Measurements from ENCODE around the gene TSPAN2. TPM values are rescaled to one million over a fixed set of nuclear protein-coding genes. Genes with fewer than 3 reads are reported as not detected.

The TSPAN2 gene
- polyA plus RNA-seq, 3 donors = 34.2 to 37.8 (median 34.5) TPM

GRCh38 chr1:115120296-115120695 is 31.0 kb upstream of the TSPAN2 start:
- no peak for DNase-seq (ENCODE audit: extremely low read depth in 1 of 11, low read depth in 9 of 11, low spot score in 4 of 11)

GRCh38 chr1:115118611-115119010 is 29.3 kb upstream of the TSPAN2 start:
- no peak for DNase-seq (ENCODE audit: extremely low read depth in 1 of 11, low read depth in 9 of 11, low spot score in 4 of 11)

DNA sequence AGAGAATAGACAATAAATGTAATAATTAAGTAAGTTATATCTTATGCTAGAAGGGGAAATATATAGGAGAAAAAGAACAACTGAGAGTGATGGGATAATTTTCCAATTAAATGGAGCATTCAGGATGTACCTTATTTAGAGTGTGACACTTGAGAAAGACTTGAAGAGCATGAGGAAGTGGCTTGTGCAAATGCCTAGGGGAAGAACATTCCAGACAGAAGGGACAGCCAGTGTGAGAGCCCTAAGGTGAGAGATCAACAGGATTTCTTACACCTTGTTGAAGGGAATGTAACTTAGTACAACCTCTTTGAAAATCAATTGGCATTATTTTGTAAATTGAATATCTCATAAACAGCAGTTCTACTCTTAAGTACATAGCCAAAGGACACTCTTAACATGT is 28.8 kb upstream of the TSPAN2 start:
- no peak for DNase-seq (ENCODE audit: extremely low read depth in 1 of 11, low read depth in 9 of 11, low spot score in 4 of 11)

DNA sequence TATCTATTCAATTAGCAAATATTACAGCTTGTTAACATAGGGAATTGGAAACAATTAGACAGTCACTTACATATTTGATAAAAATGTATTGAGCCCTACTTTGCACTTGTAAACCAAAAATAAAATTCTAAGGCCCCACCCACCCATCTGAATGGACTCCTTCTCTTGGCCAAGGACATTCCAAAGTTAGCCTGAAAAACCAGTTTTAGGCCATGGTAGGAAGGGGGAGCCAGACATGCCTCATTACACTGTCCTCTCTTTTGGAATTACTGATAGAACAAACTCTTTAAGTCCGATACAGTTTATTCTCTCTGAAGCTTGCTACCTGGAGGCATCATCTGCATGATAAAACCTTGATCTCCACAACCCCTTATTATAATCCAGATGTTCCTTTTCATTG is 28.0 kb upstream of the TSPAN2 start:
- DNase-seq (ENCODE audit: extremely low read depth in 1 of 11, low read depth in 9 of 11, low spot score in 4 of 11) = peak in 2 of 11 donors; percentile 28 to 39

- DNase-seq (ENCODE audit: extremely low read depth in 1 of 11, low read depth in 9 of 11, low spot score in 4 of 11) = peak in 1 of 11 donors; percentile 23
Observed at GRCh38 chr1:115116512-115116911, 27.2 kb upstream of the TSPAN2 start.

- DNase-seq (ENCODE audit: extremely low read depth in 1 of 11, low read depth in 9 of 11, low spot score in 4 of 11) = no peak
Observed at GRCh38 chr1:115115521-115116161, 26.3 kb upstream of the TSPAN2 start.

DNA sequence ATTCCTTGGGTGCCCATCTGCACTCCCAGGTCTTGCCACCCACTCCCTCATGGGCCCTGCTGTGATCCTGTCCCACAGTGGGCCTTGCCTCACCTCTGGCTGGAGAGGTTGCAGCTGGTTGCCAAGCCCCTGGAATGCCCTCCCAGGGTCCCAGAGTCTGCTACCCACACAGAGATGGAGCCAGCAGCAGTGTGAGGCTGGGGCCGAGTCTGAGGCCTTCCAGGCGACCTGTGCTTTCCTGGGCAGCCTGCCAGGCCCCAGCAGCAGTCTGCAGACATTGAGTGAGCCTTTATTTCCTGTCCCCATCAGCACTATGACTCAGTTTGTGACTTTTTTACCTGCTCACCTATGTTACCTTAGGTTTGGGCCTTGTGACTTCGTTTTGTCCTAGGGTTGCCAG is 25.0 kb upstream of the TSPAN2 start:
- DNase-seq (ENCODE audit: extremely low read depth in 1 of 11, low read depth in 9 of 11, low spot score in 4 of 11) = peak in 1 of 11 donors; percentile 34

- DNase-seq (ENCODE audit: extremely low read depth in 1 of 11, low read depth in 9 of 11, low spot score in 4 of 11) = no peak
Observed at GRCh38 chr1:115113766-115114165, 24.5 kb upstream of the TSPAN2 start.

GRCh38 chr1:115112496-115113375 is 23.4 kb upstream of the TSPAN2 start:
- DNase-seq (ENCODE audit: extremely low read depth in 1 of 11, low read depth in 9 of 11, low spot score in 4 of 11) = peak in 2 of 11 donors; percentile 31 to 34

GRCh38 chr1:115107516-115108260 is 18.4 kb upstream of the TSPAN2 start:
- DNase-seq (ENCODE audit: extremely low read depth in 1 of 11, low read depth in 9 of 11, low spot score in 4 of 11) = no peak

- no peak for DNase-seq (ENCODE audit: extremely low read depth in 1 of 11, low read depth in 9 of 11, low spot score in 4 of 11)
Observed at GRCh38 chr1:115105831-115106230, 16.5 kb upstream of the TSPAN2 start.

DNA sequence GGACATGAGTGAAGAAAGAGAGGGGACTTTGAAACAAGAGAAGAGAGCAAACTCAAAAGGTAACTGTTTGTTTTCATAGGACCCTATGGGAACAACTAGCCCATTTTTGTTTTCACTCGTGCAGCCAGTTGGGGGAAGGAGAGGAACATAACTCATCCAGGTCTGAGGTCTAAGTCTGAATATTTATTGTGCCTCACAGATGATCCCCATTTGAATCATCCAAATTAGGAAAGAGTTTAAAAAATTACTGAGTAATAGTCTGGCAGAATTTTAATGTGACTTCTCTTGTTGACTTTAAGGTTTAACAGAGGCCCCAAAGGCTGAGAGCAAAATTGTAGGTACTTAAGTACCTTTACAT is 10.4 kb upstream of the TSPAN2 start:
- DNase-seq (ENCODE audit: extremely low read depth in 1 of 11, low read depth in 9 of 11, low spot score in 4 of 11) = no peak

GRCh38 chr1:115098979-115099692 is 9.8 kb upstream of the TSPAN2 start:
- DNase-seq (ENCODE audit: extremely low read depth in 1 of 11, low read depth in 9 of 11, low spot score in 4 of 11) = peak in 6 of 11 donors; percentile 68 to 83 (median 73)

DNA sequence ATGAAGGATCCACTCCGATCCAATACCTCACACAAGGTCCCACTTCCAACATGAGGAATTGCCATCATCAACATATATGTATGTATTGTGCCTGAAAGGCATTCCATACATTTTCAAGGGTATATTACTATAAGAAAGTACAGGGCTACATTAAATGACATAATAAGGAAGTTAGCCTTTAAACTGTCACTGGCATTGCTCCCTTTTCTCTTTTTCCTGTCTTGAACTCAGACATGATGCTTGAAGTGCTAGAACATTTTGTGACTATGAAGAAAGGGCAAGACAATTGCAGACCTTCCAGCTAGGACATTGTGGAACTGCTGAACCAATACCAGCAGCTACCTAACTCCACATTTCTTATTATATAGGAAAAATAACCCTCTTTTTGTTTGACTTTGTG is 2.9 kb upstream of the TSPAN2 start:
- no peak for DNase-seq (ENCODE audit: extremely low read depth in 1 of 11, low read depth in 9 of 11, low spot score in 4 of 11)

DNA sequence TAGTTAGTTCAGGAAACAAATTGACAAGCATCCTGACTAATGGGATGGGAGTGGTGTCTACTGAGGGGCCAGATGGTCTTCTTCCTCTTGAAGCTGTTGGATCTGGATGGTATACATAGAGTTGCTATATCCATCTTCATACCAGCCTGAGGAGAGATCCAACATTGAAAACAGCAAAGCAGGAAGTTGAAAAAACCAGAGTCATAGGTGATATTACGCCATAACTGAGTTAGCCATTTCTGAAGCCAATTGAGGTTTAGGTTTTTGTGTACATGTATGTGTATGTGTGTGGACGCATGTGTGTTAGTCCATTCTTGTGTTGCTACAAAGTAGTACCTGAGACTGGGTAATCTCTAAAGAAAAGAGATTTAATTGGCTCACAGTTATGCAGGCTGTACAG is 2.3 kb upstream of the TSPAN2 start:
- no peak for DNase-seq (ENCODE audit: extremely low read depth in 1 of 11, low read depth in 9 of 11, low spot score in 4 of 11)

- no peak for DNase-seq (ENCODE audit: extremely low read depth in 1 of 11, low read depth in 9 of 11, low spot score in 4 of 11)
Observed at GRCh38 chr1:115090956-115091355, 1.7 kb upstream of the TSPAN2 start.

GRCh38 chr1:115090540-115090939 is 1.2 kb upstream of the TSPAN2 start:
- DNase-seq (ENCODE audit: extremely low read depth in 1 of 11, low read depth in 9 of 11, low spot score in 4 of 11) = no peak

DNA sequence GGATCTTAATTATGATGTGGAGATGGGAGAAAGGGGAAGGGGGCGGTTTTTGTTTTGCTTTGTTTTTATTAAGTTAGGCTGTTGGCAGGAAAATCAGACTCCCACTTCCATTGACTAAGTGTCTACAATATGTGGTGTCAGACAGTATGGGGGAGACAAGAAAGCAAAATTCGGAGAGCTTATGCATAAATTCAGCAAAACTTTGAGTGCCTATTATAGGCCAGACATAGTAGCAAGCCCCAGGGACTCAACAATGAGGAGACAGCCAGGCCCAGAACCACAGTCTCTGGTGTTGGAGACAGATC is 835 bp upstream of the TSPAN2 start:
- peak in 2 of 11 donors; percentile 70 to 79 for DNase-seq (ENCODE audit: extremely low read depth in 1 of 11, low read depth in 9 of 11, low spot score in 4 of 11)

- no peak for DNase-seq (ENCODE audit: extremely low read depth in 1 of 11, low read depth in 9 of 11, low spot score in 4 of 11)
Observed at GRCh38 chr1:115088871-115089419, 358 bp downstream of the TSPAN2 start.
